Skin of body (tissue), 2 donors: Measurements from ENCODE around the gene RTN3. TPM values are rescaled to one million over a fixed set of nuclear protein-coding genes. Genes with fewer than 3 reads are reported as not detected.

Experiments
- DNase-seq: peaks from one replicate; lab custom pipeline; 2025; lab: John Stamatoyannopoulos, UW
- total RNA-seq: library from RNA; depleted of rRNA; stranded (reverse); fragments of >200 nt; gene quantifications from one replicate; pipeline ENCODE4 v1.2.3, GENCODE V29; 2014

The RTN3 gene
- total RNA-seq, 1 donor from 2014 or later, result 60.0 TPM

GRCh38 chr11:63736864-63737263, 55.6 kb downstream of the RTN3 start:
- no peak for DNase-seq

- no peak for DNase-seq
Observed at GRCh38 chr11:63737718-63738117, 56.4 kb downstream of the RTN3 start.

- DNase-seq, result peak; percentile 48
Observed at GRCh38 chr11:63738720-63739360, 57.5 kb downstream of the RTN3 start.

- DNase-seq, result no peak
Observed at GRCh38 chr11:63745304-63746170, 64.2 kb downstream of the RTN3 start.

- peak; percentile 44 for DNase-seq
Observed at GRCh38 chr11:63747011-63747410, 65.7 kb downstream of the RTN3 start.

- no peak for DNase-seq
Observed at GRCh38 chr11:63749624-63750023, 68.3 kb downstream of the RTN3 start.

- no peak for DNase-seq
Observed at GRCh38 chr11:63756919-63757761, 75.8 kb downstream of the RTN3 start.

GRCh38 chr11:63760487-63761079, 79.3 kb downstream of the RTN3 start:
- DNase-seq, result no peak

- no peak for DNase-seq
Observed at GRCh38 chr11:63761188-63761587, 79.9 kb downstream of the RTN3 start.

GRCh38 chr11:63761931-63762653, 80.8 kb downstream of the RTN3 start:
- no peak for DNase-seq

GRCh38 chr11:63762654-63763495, 81.6 kb downstream of the RTN3 start:
- DNase-seq, result peak; percentile 63

GRCh38 chr11:63763496-63764339, 82.4 kb downstream of the RTN3 start:
- no peak for DNase-seq

GRCh38 chr11:63764340-63764678, 83.0 kb downstream of the RTN3 start:
- no peak for DNase-seq

GRCh38 chr11:63764679-63765647, 83.7 kb downstream of the RTN3 start:
- no peak for DNase-seq

GRCh38 chr11:63765688-63766241, 84.5 kb downstream of the RTN3 start:
- no peak for DNase-seq

- no peak for DNase-seq
Observed at GRCh38 chr11:63766531-63767235, 85.4 kb downstream of the RTN3 start.

- no peak for DNase-seq
Observed at GRCh38 chr11:63767267-63767564, 85.9 kb downstream of the RTN3 start.
